Subcutaneous abdominal adipose tissue (tissue), 5 donors: ENCODE results near the gene B3GNT8.
A peak's percentile ranks its signal among the peaks of the same experiment; 100 is the strongest.
"Not testable (repeated sequence)": the region's sequence is repeated elsewhere in the genome, so short reads cannot be mapped to it uniquely, and the experiment has no call there.

Source experiments
- H3K27ac ChIP-seq: one replicate; pipeline ENCODE4 v1.7.0; 2013; ENCODE audit warnings: low read depth, mild to moderate bottlenecking, inconsistent platforms, low read length, moderate library complexity
- H3K27me3 ChIP-seq, 5 donors: one replicate each; pipeline ENCODE4 v1.7.0; 2013; ENCODE audit warnings: low read length in 5 of 5, inconsistent platforms in 1 of 5; ENCODE audit not compliant: control insufficient read depth in 5 of 5, insufficient read depth in 4 of 5
- H3K36me3 ChIP-seq, 5 donors: one replicate each; pipeline ENCODE4 v1.7.0; 2013; ENCODE audit warnings: low read length in 5 of 5; ENCODE audit not compliant: control insufficient read depth in 5 of 5, insufficient read depth in 5 of 5
- H3K4me1 ChIP-seq, 5 donors: one replicate each; pipeline ENCODE4 v1.7.0; 2013; ENCODE audit warnings: low read length in 5 of 5, mild to moderate bottlenecking in 3 of 5, moderate library complexity in 1 of 5; ENCODE audit not compliant: control insufficient read depth in 5 of 5, insufficient read depth in 5 of 5
- H3K4me3 ChIP-seq, 5 donors: one replicate each; pipeline ENCODE4 v1.7.0; 2013; ENCODE audit warnings: low read length in 5 of 5, low read depth in 1 of 5
- H3K9ac ChIP-seq, 5 donors: one replicate each; pipeline ENCODE4 v1.7.0; 2013; ENCODE audit warnings: low read length in 5 of 5, mild to moderate bottlenecking in 4 of 5, moderate library complexity in 3 of 5
- H3K9me3 ChIP-seq, 5 donors: one replicate each; pipeline ENCODE4 v1.7.0; 2013; ENCODE audit warnings: low read length in 5 of 5; ENCODE audit not compliant: control insufficient read depth in 5 of 5
- donor health status: healthy.
- donor health status: healthy.
- donor health status: healthy.
- donor health status: healthy.
- donor health status: healthy.

B3GNT8 gene

DNA sequence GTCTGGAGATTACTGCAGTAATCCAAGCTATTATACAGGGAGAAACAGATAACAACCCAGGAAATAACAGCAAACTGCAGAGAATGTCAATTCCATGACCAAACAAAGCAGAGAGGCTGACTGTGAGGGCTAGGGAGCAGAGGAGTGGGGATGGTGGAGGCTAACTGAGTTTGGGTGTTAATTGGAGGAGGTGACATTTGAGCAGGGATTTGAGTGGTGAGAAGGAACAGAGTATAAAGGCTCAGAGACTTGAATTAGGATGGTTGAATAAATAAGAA, 9.4 kb upstream of the B3GNT8 start:
- no peak overlapping the region for H3K4me3 ChIP-seq
- peaks cover 0 to 3% (median 0%) of the 10 kb centered on the region in 5 donors for H3K27me3 ChIP-seq
- H3K4me1 ChIP-seq = peaks cover 7 to 15% (median 9%) of the 10 kb centered on the region in 5 donors
- no peak overlapping the region for H3K27ac ChIP-seq
- H3K9ac ChIP-seq = no peak overlapping the region
- peaks cover 0 to 36% (median 30%) of the 10 kb centered on the region in 5 donors for H3K36me3 ChIP-seq
- H3K9me3 ChIP-seq = no peaks in the 10 kb centered on the region

DNA sequence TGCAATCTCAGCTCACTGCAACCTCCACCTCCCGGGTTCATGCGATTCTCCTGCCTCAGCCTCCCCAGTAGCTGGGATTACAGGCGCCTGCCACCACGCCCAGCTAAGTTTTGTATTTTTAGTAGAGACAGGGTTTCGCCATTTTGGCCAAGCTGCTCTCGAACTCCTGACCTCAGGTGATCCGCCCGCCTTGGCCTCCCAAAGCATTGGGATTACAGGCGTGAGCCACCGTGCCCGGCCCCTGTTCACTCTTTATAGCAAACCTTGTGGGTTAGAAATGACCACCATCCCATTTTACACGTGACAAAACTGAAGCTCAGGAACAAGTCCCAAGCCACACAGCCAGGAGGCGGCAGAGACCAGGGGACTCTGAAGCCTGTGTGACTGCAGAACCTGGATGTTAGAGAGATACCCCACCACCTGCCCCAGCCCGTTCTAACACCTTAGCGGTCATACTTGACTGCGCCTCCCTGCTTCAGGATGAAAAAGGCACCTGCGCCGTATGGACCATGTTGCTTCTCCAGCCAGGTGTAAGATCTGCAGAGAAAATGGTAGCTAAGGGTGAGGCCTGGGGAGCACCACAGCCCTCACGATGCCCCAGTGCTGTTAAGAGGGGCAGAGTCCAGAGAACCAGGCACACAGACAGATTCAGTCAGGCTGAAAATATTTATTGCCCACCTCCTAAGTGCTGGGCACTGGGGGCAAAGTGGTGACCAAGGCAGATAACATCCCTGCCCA, 8.9 kb upstream of the B3GNT8 start:
- Histone ChIP-seq H3K9ac (no peak overlapping the region), H3K4me1 (peaks cover 7 to 16% (median 9%) of the 10 kb centered on the region in 5 donors), H3K27me3 (no peaks in the 10 kb centered on the region), H3K27ac (no peak overlapping the region), H3K9me3 (no peaks in the 10 kb centered on the region), H3K36me3 (peaks cover 0 to 40% (median 35%) of the 10 kb centered on the region in 5 donors), H3K4me3 (no peak overlapping the region)

- Histone ChIP-seq H3K4me1 (peaks cover 7 to 18% (median 9%) of the 10 kb centered on the region in 5 donors), H3K36me3 (peaks cover 0 to 46% (median 38%) of the 10 kb centered on the region in 5 donors)
- H3K9me3 ChIP-seq = not testable (repeated sequence)
Measured at GRCh38 chr19:41435376-41435775, 8.2 kb upstream of the B3GNT8 start.

DNA sequence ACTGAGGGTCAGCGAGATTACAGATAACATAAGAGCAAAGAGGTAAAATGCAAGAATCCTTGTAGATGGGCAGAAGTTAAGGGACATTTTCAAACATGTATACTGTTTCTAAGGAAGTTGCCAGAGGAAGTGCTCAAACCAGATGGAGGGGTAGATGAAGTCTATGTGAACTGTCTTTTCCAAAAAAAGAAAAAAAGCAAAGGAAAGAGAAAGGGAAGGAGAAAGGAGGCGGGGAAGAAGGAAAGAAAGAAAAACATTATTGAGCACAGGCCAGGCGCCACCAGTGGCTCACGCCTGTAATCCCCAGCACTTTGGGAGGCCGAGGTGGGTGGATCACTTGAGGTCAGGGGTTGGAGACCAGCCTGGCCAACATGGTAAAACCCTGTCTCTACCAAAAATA, 7.3 kb upstream of the B3GNT8 start:
- no peaks in the 10 kb centered on the region for H3K27me3 ChIP-seq
- peaks cover 0 to 46% (median 38%) of the 10 kb centered on the region in 5 donors for H3K36me3 ChIP-seq
- no peaks in the 10 kb centered on the region for H3K9me3 ChIP-seq
- H3K27ac ChIP-seq = no peak overlapping the region
- no peak overlapping the region for H3K9ac ChIP-seq
- no peak overlapping the region for H3K4me3 ChIP-seq
- peaks cover 3 to 14% (median 6%) of the 10 kb centered on the region in 5 donors for H3K4me1 ChIP-seq

More at GRCh38 chr19:41435376-41435775, 8.2 kb upstream of the B3GNT8 start:
- not testable (repeated sequence) for H3K27me3 ChIP-seq, H3K4me3 ChIP-seq, H3K9ac ChIP-seq, H3K27ac ChIP-seq

DNA sequence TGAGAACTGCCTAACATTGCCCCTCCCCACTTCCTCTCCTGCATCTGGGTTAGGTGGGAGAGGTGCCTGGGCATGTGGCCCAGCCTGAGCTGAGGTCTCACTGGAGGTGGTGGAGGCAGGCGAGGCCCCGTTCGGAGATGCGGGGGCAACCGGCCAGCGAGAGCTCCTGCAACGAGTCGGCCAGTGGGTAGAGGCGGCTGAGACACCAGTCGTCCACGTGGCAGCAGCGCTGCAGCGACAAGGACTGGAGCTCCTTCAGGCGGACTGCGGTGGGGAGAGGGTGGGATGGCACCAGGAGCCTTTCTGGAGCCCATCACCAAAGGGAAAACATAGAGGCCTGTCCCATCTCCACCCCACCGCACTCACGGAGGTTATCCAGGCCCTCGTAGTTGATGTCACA, 6.0 kb upstream of the B3GNT8 start:
- no peak overlapping the region for H3K27ac ChIP-seq
- H3K4me1 ChIP-seq = peaks cover 0 to 17% (median 5%) of the 10 kb centered on the region in 5 donors
- H3K9me3 ChIP-seq = no peaks in the 10 kb centered on the region
- no peaks in the 10 kb centered on the region for H3K27me3 ChIP-seq
- no peak overlapping the region for H3K4me3 ChIP-seq
- H3K36me3 ChIP-seq = peaks cover 0 to 46% (median 40%) of the 10 kb centered on the region in 5 donors
- no peak overlapping the region for H3K9ac ChIP-seq

GRCh38 chr19:41431426-41432386, 4.5 kb upstream of the B3GNT8 start:
- no peak overlapping the region for H3K27ac ChIP-seq
- H3K4me3 ChIP-seq = no peak overlapping the region
- H3K27me3 ChIP-seq = no peaks in the 10 kb centered on the region
- H3K9me3 ChIP-seq = no peaks in the 10 kb centered on the region
- H3K4me1 ChIP-seq = peaks cover 3 to 30% (median 16%) of the 10 kb centered on the region in 5 donors
- H3K36me3 ChIP-seq = peaks cover 0 to 38% (median 34%) of the 10 kb centered on the region in 5 donors
- peak overlapping the region in 1 of 5 donors; percentile 20 for H3K9ac ChIP-seq

DNA sequence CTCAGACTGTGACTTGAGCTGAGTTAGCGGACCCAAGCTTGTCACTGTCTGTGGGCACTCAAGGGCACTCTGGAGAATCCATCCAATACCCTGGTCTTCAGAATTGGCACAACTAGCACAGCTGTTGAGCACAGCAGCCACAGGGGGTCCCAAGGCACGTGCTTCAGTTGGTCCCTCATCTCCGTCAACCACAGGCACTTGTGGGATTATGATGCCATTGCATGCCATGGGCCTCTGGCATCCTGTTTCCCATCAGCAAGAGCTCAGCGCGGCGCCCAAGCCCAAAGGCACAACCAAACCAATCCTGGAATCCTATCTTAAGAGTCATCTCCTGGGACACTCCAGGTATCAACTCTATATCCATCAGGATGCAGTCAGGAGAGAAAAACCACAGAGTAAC, 3.7 kb upstream of the B3GNT8 start:
- Histone ChIP-seq H3K4me3 (no peak overlapping the region), H3K9me3 (no peaks in the 10 kb centered on the region), H3K9ac (no peak overlapping the region), H3K27me3 (no peaks in the 10 kb centered on the region), H3K36me3 (peaks cover 0 to 34% (median 33%) of the 10 kb centered on the region in 5 donors), H3K4me1 (peaks cover 3 to 38% (median 24%) of the 10 kb centered on the region in 5 donors), H3K27ac (no peak overlapping the region)

DNA sequence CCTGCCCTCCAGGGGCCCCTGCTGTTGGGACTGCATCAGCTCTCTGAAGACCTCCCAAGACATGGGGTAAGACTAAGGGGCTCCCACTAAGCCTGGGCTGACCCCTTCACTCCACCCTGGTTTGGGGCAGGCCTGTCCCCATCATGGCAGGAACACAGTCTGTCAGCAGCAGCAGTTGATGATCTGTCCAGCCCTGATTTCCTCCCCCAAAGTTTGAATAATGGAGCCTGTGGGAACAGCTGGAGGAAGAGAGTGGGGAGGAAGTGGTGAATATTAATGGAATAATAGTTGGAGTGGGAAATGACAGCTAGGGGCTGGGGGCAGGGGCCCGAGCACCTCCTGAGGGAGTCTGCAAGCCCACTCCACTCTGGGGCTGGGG, 1.3 kb upstream of the B3GNT8 start:
- Histone ChIP-seq H3K9me3 (no peaks in the 10 kb centered on the region), H3K36me3 (peaks cover 0 to 54% (median 51%) of the 10 kb centered on the region in 5 donors), H3K4me3 (peak overlapping the region in 3 of 5 donors; percentile 39 to 77 (median 52)), H3K27me3 (no peaks in the 10 kb centered on the region), H3K4me1 (peaks cover 3 to 47% (median 28%) of the 10 kb centered on the region in 5 donors), H3K27ac (no peak overlapping the region), H3K9ac (peak overlapping the region in 2 of 5 donors; percentile 20 to 71)

GRCh38 chr19:41427647-41428480, 690 bp upstream of the B3GNT8 start:
- no peak overlapping the region for H3K27ac ChIP-seq
- H3K4me3 ChIP-seq = peak overlapping the region; percentile 39 to 77 (median 62)
- H3K27me3 ChIP-seq = no peaks in the 10 kb centered on the region
- peaks cover 0 to 53% (median 50%) of the 10 kb centered on the region in 5 donors for H3K36me3 ChIP-seq
- peaks cover 3 to 47% (median 28%) of the 10 kb centered on the region in 5 donors for H3K4me1 ChIP-seq
- peak overlapping the region in 3 of 5 donors; percentile 20 to 71 (median 44) for H3K9ac ChIP-seq
- H3K9me3 ChIP-seq = no peaks in the 10 kb centered on the region
